ENCODE measurements around the gene GLIS1.

GRCh38 chr1:53549287-53549686, 189.7 kb downstream of the GLIS1 start:
- no peak for TF ChIP-seq CTCF (IDR thresholded peaks at IDR 0.05)
- TF ChIP-seq POLR2A (IDR thresholded peaks at IDR 0.05), result no peak
- no peak for TF ChIP-seq POLR2AphosphoS5 (IDR thresholded peaks at IDR 0.05; ENCODE audit: insufficient read depth in 1 of 2, low read depth in 1 of 2)

Measured in vagina (tissue), 2 donors.